WTC11 (cell line): ENCODE results near the gene MAP3K7. TPM values are rescaled to one million over a fixed set of nuclear protein-coding genes. Genes with fewer than 3 reads are reported as not detected.

Source experiments
- ATAC-seq: fragments of 200-7000 bp; cut with Tn5 transposase; 2 replicates; pipeline ENCODE4 v1.10.0; 2021; ENCODE audit warnings: mild to moderate bottlenecking, moderate library complexity
- CTCF ChIA-PET: fragments of 300-600 bp; sonication (Branson Sonifier 250); formaldehyde crosslinking; loops from one replicate; lab custom pipeline; 2021; ENCODE audit warnings: antibody characterized with exemption; lab: Charles Lee
- POLR2A ChIA-PET: fragments of 350-600 bp; sonication (Branson Sonifier 250); formaldehyde crosslinking; loops from one replicate; lab custom pipeline; 2021; ENCODE audit warnings: antibody characterized with exemption; lab: Charles Lee
- DNase-seq: peaks from one replicate; pipeline ENCODE4 v3.0.0; 2021; ENCODE audit warnings: low spot score
- H3K27ac Mint-ChIP-seq: 2 replicates; pipeline ENCODE4 v1.8.0; 2021; ENCODE audit warnings: mixed read lengths
- H3K27me3 Mint-ChIP-seq: 2 replicates; pipeline ENCODE4 v1.8.0; 2021; ENCODE audit warnings: low read depth, mild to moderate bottlenecking, moderate library complexity, mixed read lengths
- H3K36me3 Mint-ChIP-seq: 2 replicates; pipeline ENCODE4 v1.8.0; 2021; ENCODE audit warnings: mixed read lengths
- H3K4me1 Mint-ChIP-seq: 2 replicates; pipeline ENCODE4 v1.8.0; 2022; ENCODE audit warnings: mixed read lengths
- H3K4me3 Mint-ChIP-seq: 2 replicates; pipeline ENCODE4 v1.8.0; 2021; ENCODE audit warnings: mild to moderate bottlenecking, moderate library complexity, mixed read lengths
- H3K9me3 Mint-ChIP-seq: 2 replicates; pipeline ENCODE4 v1.8.0; 2021; ENCODE audit warnings: mixed read lengths
- NFYB ChIP-seq: sonication (generic); formaldehyde crosslinking; conservative IDR thresholded peaks from 2 replicates; pipeline ENCODE4 v1.8.0; 2022; ENCODE audit warnings: low read depth, missing genetic modification reagents
- SMAD3 ChIP-seq: sonication (generic); formaldehyde crosslinking; IDR thresholded peaks from 2 replicates; pipeline ENCODE4 v1.8.0; 2022; ENCODE audit warnings: missing genetic modification reagents, mild to moderate bottlenecking, borderline replicate concordance
- ZBTB43 ChIP-seq: sonication (generic); formaldehyde crosslinking; IDR thresholded peaks from 2 replicates; pipeline ENCODE4 v1.8.1; 2023; ENCODE audit warnings: mild to moderate bottlenecking, missing genetic modification reagents
- ZNF138 ChIP-seq: sonication (generic); formaldehyde crosslinking; conservative IDR thresholded peaks from 2 replicates; pipeline ENCODE4 v1.8.1; 2022; ENCODE audit warnings: mild to moderate bottlenecking, moderate library complexity, missing genetic modification reagents
- total RNA-seq: library from RNA; stranded (reverse); gene quantifications from 3 replicates; pipeline ENCODE4 v1.2.3, GENCODE V29; 2021

MAP3K7 gene
- total RNA-seq, 1 experiment from 2014 or later: 36.7 TPM

- Mint-ChIP-seq H3K36me3 (no peaks in the 10 kb centered on the region), H3K4me1 (0 out of 2 replicates have a peak, but pooled peaks cover 3% of the 10 kb centered on the region), H3K9me3 (peaks cover 10% of the 10 kb centered on the region), H3K27me3 (no peaks in the 10 kb centered on the region), H3K4me3 (no peak overlapping the region), H3K27ac (no peak overlapping the region)
- ATAC-seq (no peak), DNase-seq (no peak)
- CTCF ChIA-PET: interaction anchor here (1.8 to 2.6 kb wide), 2 partner anchors 13 to 15 kb away, joined by 8 to 9 read pairs; no protein-coding TSS in a partner anchor
- POLR2A ChIA-PET: interaction anchor here (0.7 kb wide), 1 partner anchor 217 kb away, joined by 3 read pairs; no protein-coding TSS in a partner anchor
- TF ChIP-seq NFYB (CRISPR knock-in tag) (no peak), ZNF138 (no peak), SMAD3 (CRISPR knock-in tag) (no peak), ZBTB43 (CRISPR knock-in tag) (no peak)
Measured at GRCh38 chr6:90463874-90464273, 123.0 kb downstream of the MAP3K7 start.
